ES-I3 (cell line): ENCODE data around the gene AGPAT1.
A peak's percentile ranks its signal among the peaks of the same experiment; 100 is the strongest.

ENCODE experiments used
- H3K36me3 ChIP-seq: 2 replicates; pipeline ENCODE4 v1.6.1; 2013; ENCODE audit warnings: mild to moderate bottlenecking, low read length, control low read depth, moderate library complexity; ENCODE audit not compliant: insufficient read depth
- H3K4me1 ChIP-seq: 2 replicates; pipeline ENCODE4 v1.6.1; 2013; ENCODE audit warnings: mild to moderate bottlenecking, control low read depth, low read length; ENCODE audit not compliant: insufficient read depth
- H3K9ac ChIP-seq: 2 replicates; pipeline ENCODE4 v1.6.1; 2013; ENCODE audit warnings: low read depth, mild to moderate bottlenecking, low read length, moderate library complexity
- H3K9me3 ChIP-seq: 2 replicates; pipeline ENCODE4 v1.6.1; 2013; ENCODE audit warnings: mild to moderate bottlenecking, low read length, moderate library complexity; ENCODE audit not compliant: control insufficient read depth, insufficient read depth

Gene AGPAT1

GRCh38 chr6:32175322-32175710, 568 bp downstream of the AGPAT1 start:
- H3K9me3 ChIP-seq, result no peaks in the 10 kb centered on the region
- peaks cover 19% of the 10 kb centered on the region for H3K4me1 ChIP-seq
- peak overlapping the region; percentile 96 for H3K9ac ChIP-seq
- H3K36me3 ChIP-seq, result peaks cover 5% of the 10 kb centered on the region; the same call in 1 of the 2 replicates

GRCh38 chr6:32174416-32174815, 1.5 kb downstream of the AGPAT1 start:
- Histone ChIP-seq H3K9me3 (no peaks in the 10 kb centered on the region), H3K4me1 (peaks cover 19% of the 10 kb centered on the region), H3K36me3 (peaks cover 4% of the 10 kb centered on the region; the same call in 1 of the 2 replicates), H3K9ac (no peak overlapping the region)

- Histone ChIP-seq H3K9ac (no peak overlapping the region), H3K4me1 (peaks cover 22% of the 10 kb centered on the region), H3K36me3 (0 out of 2 replicates have a peak, but pooled peaks cover 4% of the 10 kb centered on the region)
Observed at GRCh38 chr6:32173051-32173727, 2.7 kb downstream of the AGPAT1 start.

GRCh38 chr6:32171234-32171633, 4.7 kb downstream of the AGPAT1 start:
- peaks cover 29% of the 10 kb centered on the region for H3K4me1 ChIP-seq
- no peaks in the 10 kb centered on the region for H3K9me3 ChIP-seq
- H3K9ac ChIP-seq, result no peak overlapping the region
- H3K36me3 ChIP-seq, result 0 out of 2 replicates have a peak, but pooled peaks cover 9% of the 10 kb centered on the region

More at GRCh38 chr6:32173051-32173727, 2.7 kb downstream of the AGPAT1 start:
- H3K9me3 ChIP-seq, result no peaks in the 10 kb centered on the region

- H3K9ac ChIP-seq, result no peak overlapping the region
- 0 out of 2 replicates have a peak, but pooled peaks cover 9% of the 10 kb centered on the region for H3K36me3 ChIP-seq
- H3K9me3 ChIP-seq, result no peaks in the 10 kb centered on the region
- peaks cover 29% of the 10 kb centered on the region for H3K4me1 ChIP-seq
Observed at GRCh38 chr6:32170294-32170693, 5.6 kb downstream of the AGPAT1 start.

- Histone ChIP-seq H3K4me1 (peaks cover 22% of the 10 kb centered on the region), H3K36me3 (0 out of 2 replicates have a peak, but pooled peaks cover 9% of the 10 kb centered on the region), H3K9me3 (no peaks in the 10 kb centered on the region), H3K9ac (no peak overlapping the region)
Observed at GRCh38 chr6:32168807-32169591, 6.9 kb downstream of the AGPAT1 start.

- Histone ChIP-seq H3K36me3 (0 out of 2 replicates have a peak, but pooled peaks cover 9% of the 10 kb centered on the region), H3K9me3 (no peaks in the 10 kb centered on the region), H3K9ac (no peak overlapping the region), H3K4me1 (peaks cover 16% of the 10 kb centered on the region)
Observed at GRCh38 chr6:32168350-32168749, 7.5 kb downstream of the AGPAT1 start.

GRCh38 chr6:32167761-32168262, 8.1 kb downstream of the AGPAT1 start:
- no peaks in the 10 kb centered on the region for H3K9me3 ChIP-seq
- H3K36me3 ChIP-seq, result 0 out of 2 replicates have a peak, but pooled peaks cover 9% of the 10 kb centered on the region
- H3K4me1 ChIP-seq, result peaks cover 10% of the 10 kb centered on the region
- H3K9ac ChIP-seq, result no peak overlapping the region

- no peaks in the 10 kb centered on the region for H3K9me3 ChIP-seq
- peaks cover 10% of the 10 kb centered on the region; the same call in 1 of the 2 replicates for H3K4me1 ChIP-seq
- H3K36me3 ChIP-seq, result 0 out of 2 replicates have a peak, but pooled peaks cover 9% of the 10 kb centered on the region
- peak overlapping the region; percentile 27; the same call in 1 of the 2 replicates for H3K9ac ChIP-seq
Observed at GRCh38 chr6:32167154-32167760, 8.6 kb downstream of the AGPAT1 start.

GRCh38 chr6:32166411-32167061, 9.3 kb downstream of the AGPAT1 start:
- H3K4me1 ChIP-seq, result peaks cover 10% of the 10 kb centered on the region; the same call in 1 of the 2 replicates
- H3K9me3 ChIP-seq, result no peaks in the 10 kb centered on the region
- H3K36me3 ChIP-seq, result 0 out of 2 replicates have a peak, but pooled peaks cover 9% of the 10 kb centered on the region
- no peak overlapping the region for H3K9ac ChIP-seq

- H3K9ac ChIP-seq, result no peak within 1 kb of the TSS
- no peaks in the 10 kb centered on the region for H3K9me3 ChIP-seq
- H3K4me1 ChIP-seq, result peaks cover 10% of the 10 kb centered on the region; the same call in 1 of the 2 replicates
- H3K36me3 ChIP-seq, result 0 out of 2 replicates have a peak, but pooled peaks cover 5% of the 10 kb centered on the region
Observed at GRCh38 chr6:32164295-32164694, 11.6 kb downstream of the AGPAT1 start, which contains the start of gene EGFL8. Gene EGFL8 (plus strand): TSS chr6:32164595. CDS start chr6:32166166, 1,571 bp downstream.

- no peaks in the 10 kb centered on the region for H3K9me3 ChIP-seq
- no peak overlapping the region for H3K9ac ChIP-seq
- H3K4me1 ChIP-seq, result peaks cover 10% of the 10 kb centered on the region; the same call in 1 of the 2 replicates
- 0 out of 2 replicates have a peak, but pooled peaks cover 5% of the 10 kb centered on the region for H3K36me3 ChIP-seq
Observed at GRCh38 chr6:32163559-32164258, 12.2 kb downstream of the AGPAT1 start.

- peaks cover 4% of the 10 kb centered on the region; the same call in 1 of the 2 replicates for H3K36me3 ChIP-seq
- 0 out of 2 replicates have a peak, but pooled peaks cover 4% of the 10 kb centered on the region for H3K4me1 ChIP-seq
- H3K9me3 ChIP-seq, result no peaks in the 10 kb centered on the region
- H3K9ac ChIP-seq, result no peak overlapping the region
Observed at GRCh38 chr6:32158052-32158451, 17.8 kb downstream of the AGPAT1 start.
